ENCODE data around the gene MIDN.
A peak's percentile ranks its signal among the peaks of the same experiment; 100 is the strongest.

MIDN gene

DNA sequence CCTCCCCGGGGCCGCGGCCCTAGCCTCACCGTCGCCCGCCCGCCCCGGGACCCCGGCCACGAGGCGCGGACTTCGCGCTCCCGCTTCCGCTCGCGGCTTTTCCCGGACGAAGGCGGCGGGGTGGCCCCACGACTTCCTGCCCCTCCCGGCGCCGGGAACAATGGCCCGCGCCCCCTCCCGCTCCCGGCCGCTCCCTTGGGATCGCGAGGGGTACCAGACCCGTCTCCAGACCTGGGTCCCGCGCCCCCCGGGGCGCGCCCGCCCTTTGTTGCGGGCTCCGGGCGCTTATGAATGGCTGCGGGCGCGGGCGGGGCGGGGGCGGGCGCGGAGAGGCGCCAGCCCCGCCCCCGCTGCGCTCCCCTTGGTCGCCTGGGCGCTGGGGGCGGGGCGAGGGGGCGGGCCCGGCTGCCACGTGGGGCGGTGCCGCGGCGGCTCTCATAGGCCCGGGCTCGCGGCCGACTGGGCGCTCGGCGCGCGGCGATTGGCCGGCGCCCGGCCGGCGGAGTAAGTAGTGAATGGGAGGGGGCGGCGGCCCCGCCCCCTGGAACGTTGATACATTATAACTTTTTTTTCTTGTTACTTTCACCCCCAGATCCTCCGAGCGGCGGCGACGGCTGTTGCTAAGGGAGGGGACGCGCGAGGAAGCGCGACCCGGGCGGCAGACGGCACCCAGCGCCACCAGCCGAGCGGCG, 1.1 kb downstream of the MIDN start (continued):
- TF ChIP-seq, protein P1, sequence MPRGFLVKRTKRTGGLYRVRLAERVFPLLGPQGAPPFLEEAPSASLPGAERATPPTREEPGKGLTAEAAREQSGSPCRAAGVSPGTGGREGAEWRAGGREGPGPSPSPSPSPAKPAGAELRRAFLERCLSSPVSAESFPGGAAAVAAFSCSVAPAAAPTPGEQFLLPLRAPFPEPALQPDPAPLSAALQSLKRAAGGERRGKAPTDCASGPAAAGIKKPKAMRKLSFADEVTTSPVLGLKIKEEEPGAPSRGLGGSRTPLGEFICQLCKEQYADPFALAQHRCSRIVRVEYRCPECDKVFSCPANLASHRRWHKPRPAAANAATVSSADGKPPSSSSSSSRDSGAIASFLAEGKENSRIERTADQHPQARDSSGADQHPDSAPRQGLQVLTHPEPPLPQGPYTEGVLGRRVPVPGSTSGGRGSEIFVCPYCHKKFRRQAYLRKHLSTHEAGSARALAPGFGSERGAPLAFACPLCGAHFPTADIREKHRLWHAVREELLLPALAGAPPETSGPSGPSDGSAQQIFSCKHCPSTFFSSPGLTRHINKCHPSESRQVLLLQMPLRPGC (tag by site-specific recombination; IDR thresholded peaks at IDR 0.05) = 0 out of 2 replicates have a peak, but pooled peaks have one; percentile 13
- TF ChIP-seq ZSCAN30 (tag by site-specific recombination; IDR thresholded peaks at IDR 0.05) (peak; percentile 87), PRDM1 (tag by site-specific recombination; IDR thresholded peaks at IDR 0.05) (peak; percentile 85), TCF7L2 (IDR thresholded peaks at IDR 0.05; ENCODE audit: borderline replicate concordance, low read depth, low read length) (0 out of 2 replicates have a peak, but pooled peaks have one; percentile 8), ZFHX2 (tag by site-specific recombination; conservative IDR thresholded peaks at IDR 0.05) (no peak; the same call in 1 of the 2 replicates), EGR2 (tag by site-specific recombination; IDR thresholded peaks at IDR 0.05; ENCODE audit: low read depth) (peak; percentile 51; the same call in 1 of the 2 replicates), BCL11A (tag by site-specific recombination; IDR thresholded peaks at IDR 0.05; ENCODE audit: low read depth) (peak; percentile 60; the same call in 1 of the 2 replicates), BCL11B (tag by site-specific recombination; IDR thresholded peaks at IDR 0.05; ENCODE audit: low read depth) (0 out of 2 replicates have a peak, but pooled peaks have one; percentile 32), ZNF664 (tag by site-specific recombination; IDR thresholded peaks at IDR 0.05) (no peak), SP2 (tag by site-specific recombination; IDR thresholded peaks at IDR 0.05) (0 out of 2 replicates have a peak, but pooled peaks have one; percentile 24), ZNF558 (tag by site-specific recombination; IDR thresholded peaks at IDR 0.05) (no peak), MYNN (tag by site-specific recombination; IDR thresholded peaks at IDR 0.05; ENCODE audit: borderline replicate concordance) (no peak), ZNF132 (tag by site-specific recombination; IDR thresholded peaks at IDR 0.05; ENCODE audit: borderline replicate concordance) (no peak), ZNF830 (tag by site-specific recombination; IDR thresholded peaks at IDR 0.05; ENCODE audit: low read depth) (no peak), IKZF3 (tag by site-specific recombination; IDR thresholded peaks at IDR 0.05) (peak; percentile 95), ZNF404 (tag by site-specific recombination; IDR thresholded peaks at IDR 0.05) (no peak), KLF7 (tag by site-specific recombination; IDR thresholded peaks at IDR 0.05; ENCODE audit: borderline replicate concordance) (peak; percentile 77; the same call in 1 of the 2 replicates), ZNF24 (tag by site-specific recombination; IDR thresholded peaks at IDR 0.05) (no peak), ZNF585B (tag by site-specific recombination; IDR thresholded peaks at IDR 0.05) (no peak), ZNF169 (tag by site-specific recombination; IDR thresholded peaks at IDR 0.05) (no peak), GLIS2 (tag by site-specific recombination; IDR thresholded peaks at IDR 0.05) (peak; percentile 15), ZIC2 (tag by site-specific recombination; IDR thresholded peaks at IDR 0.05) (no peak), ZBTB8A (tag by site-specific recombination; IDR thresholded peaks at IDR 0.05) (peak; percentile 82), ZNF23 (tag by site-specific recombination; IDR thresholded peaks at IDR 0.05; ENCODE audit: borderline replicate concordance) (no peak), ZNF660 (tag by site-specific recombination; IDR thresholded peaks at IDR 0.05) (peak; percentile 28; the same call in 1 of the 2 replicates)
- TF ChIP-seq, protein P2, sequence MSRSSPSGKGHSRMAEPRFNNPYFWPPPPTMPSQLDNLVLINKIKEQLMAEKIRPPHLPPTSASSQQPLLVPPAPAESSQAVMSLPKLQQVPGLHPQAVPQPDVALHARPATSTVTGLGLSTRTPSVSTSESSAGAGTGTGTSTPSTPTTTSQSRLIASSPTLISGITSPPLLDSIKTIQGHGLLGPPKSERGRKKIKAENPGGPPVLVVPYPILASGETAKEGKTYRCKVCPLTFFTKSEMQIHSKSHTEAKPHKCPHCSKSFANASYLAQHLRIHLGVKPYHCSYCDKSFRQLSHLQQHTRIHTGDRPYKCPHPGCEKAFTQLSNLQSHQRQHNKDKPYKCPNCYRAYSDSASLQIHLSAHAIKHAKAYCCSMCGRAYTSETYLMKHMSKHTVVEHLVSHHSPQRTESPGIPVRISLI (tag by site-specific recombination; IDR thresholded peaks at IDR 0.05) = peak; percentile 60; the same call in 1 of the 2 replicates
- TF ChIP-seq, protein P3, sequence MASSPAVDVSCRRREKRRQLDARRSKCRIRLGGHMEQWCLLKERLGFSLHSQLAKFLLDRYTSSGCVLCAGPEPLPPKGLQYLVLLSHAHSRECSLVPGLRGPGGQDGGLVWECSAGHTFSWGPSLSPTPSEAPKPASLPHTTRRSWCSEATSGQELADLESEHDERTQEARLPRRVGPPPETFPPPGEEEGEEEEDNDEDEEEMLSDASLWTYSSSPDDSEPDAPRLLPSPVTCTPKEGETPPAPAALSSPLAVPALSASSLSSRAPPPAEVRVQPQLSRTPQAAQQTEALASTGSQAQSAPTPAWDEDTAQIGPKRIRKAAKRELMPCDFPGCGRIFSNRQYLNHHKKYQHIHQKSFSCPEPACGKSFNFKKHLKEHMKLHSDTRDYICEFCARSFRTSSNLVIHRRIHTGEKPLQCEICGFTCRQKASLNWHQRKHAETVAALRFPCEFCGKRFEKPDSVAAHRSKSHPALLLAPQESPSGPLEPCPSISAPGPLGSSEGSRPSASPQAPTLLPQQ (tag by site-specific recombination; IDR thresholded peaks at IDR 0.05) = peak; percentile 65
- TF ChIP-seq, protein P4, sequence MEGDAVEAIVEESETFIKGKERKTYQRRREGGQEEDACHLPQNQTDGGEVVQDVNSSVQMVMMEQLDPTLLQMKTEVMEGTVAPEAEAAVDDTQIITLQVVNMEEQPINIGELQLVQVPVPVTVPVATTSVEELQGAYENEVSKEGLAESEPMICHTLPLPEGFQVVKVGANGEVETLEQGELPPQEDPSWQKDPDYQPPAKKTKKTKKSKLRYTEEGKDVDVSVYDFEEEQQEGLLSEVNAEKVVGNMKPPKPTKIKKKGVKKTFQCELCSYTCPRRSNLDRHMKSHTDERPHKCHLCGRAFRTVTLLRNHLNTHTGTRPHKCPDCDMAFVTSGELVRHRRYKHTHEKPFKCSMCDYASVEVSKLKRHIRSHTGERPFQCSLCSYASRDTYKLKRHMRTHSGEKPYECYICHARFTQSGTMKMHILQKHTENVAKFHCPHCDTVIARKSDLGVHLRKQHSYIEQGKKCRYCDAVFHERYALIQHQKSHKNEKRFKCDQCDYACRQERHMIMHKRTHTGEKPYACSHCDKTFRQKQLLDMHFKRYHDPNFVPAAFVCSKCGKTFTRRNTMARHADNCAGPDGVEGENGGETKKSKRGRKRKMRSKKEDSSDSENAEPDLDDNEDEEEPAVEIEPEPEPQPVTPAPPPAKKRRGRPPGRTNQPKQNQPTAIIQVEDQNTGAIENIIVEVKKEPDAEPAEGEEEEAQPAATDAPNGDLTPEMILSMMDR (tag by site-specific recombination; IDR thresholded peaks at IDR 0.05) = peak; percentile 19; the same call in 1 of the 2 replicates
- TF ChIP-seq, protein P5, sequence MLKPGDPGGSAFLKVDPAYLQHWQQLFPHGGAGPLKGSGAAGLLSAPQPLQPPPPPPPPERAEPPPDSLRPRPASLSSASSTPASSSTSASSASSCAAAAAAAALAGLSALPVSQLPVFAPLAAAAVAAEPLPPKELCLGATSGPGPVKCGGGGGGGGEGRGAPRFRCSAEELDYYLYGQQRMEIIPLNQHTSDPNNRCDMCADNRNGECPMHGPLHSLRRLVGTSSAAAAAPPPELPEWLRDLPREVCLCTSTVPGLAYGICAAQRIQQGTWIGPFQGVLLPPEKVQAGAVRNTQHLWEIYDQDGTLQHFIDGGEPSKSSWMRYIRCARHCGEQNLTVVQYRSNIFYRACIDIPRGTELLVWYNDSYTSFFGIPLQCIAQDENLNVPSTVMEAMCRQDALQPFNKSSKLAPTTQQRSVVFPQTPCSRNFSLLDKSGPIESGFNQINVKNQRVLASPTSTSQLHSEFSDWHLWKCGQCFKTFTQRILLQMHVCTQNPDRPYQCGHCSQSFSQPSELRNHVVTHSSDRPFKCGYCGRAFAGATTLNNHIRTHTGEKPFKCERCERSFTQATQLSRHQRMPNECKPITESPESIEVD (tag by site-specific recombination; IDR thresholded peaks at IDR 0.05) = no peak
- TF ChIP-seq, protein P6, sequence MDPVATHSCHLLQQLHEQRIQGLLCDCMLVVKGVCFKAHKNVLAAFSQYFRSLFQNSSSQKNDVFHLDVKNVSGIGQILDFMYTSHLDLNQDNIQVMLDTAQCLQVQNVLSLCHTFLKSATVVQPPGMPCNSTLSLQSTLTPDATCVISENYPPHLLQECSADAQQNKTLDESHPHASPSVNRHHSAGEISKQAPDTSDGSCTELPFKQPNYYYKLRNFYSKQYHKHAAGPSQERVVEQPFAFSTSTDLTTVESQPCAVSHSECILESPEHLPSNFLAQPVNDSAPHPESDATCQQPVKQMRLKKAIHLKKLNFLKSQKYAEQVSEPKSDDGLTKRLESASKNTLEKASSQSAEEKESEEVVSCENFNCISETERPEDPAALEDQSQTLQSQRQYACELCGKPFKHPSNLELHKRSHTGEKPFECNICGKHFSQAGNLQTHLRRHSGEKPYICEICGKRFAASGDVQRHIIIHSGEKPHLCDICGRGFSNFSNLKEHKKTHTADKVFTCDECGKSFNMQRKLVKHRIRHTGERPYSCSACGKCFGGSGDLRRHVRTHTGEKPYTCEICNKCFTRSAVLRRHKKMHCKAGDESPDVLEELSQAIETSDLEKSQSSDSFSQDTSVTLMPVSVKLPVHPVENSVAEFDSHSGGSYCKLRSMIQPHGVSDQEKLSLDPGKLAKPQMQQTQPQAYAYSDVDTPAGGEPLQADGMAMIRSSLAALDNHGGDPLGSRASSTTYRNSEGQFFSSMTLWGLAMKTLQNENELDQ (tag by site-specific recombination; IDR thresholded peaks at IDR 0.05; ENCODE audit: low read depth) = no peak
